ENCODE measurements around the gene ME2.

GRCh38 chr18:50859793-50860555 lies 18.9 kb upstream of the ME2 start:
- TF ChIP-seq FOXP2 (optimal IDR thresholded peaks at IDR 0.05; ENCODE audit: borderline replicate concordance, extremely low read depth, extremely low read length, insufficient read depth) (no peak), SIN3A (IDR thresholded peaks at IDR 0.05; ENCODE audit: borderline replicate concordance, insufficient read depth, low read length) (no peak), TAF1 (IDR thresholded peaks at IDR 0.05; ENCODE audit: borderline replicate concordance, insufficient read depth, low read length) (no peak), POLR2AphosphoS5 (IDR thresholded peaks at IDR 0.05; ENCODE audit: low read depth, low read length) (no peak)
